Mesendoderm (in vitro differentiated cells): ENCODE results near the gene ME2.
"Not testable (repeated sequence)": the region's sequence is repeated elsewhere in the genome, so short reads cannot be mapped to it uniquely, and the experiment has no call there.

Source experiments
- DNase-seq: peaks from one replicate; pipeline ENCODE4 v3.0.0; 2013
- H2AK5ac ChIP-seq: 2 replicates; pipeline ENCODE4 v1.6.1; 2013; ENCODE audit warnings: low read length, inconsistent platforms
- H2BK120ac ChIP-seq: 2 replicates; pipeline ENCODE4 v1.6.1; 2013; ENCODE audit warnings: low read depth, mild to moderate bottlenecking, low read length, moderate library complexity, mixed read lengths
- H2BK15ac ChIP-seq: replicated peaks from 2 replicates; pipeline ENCODE4 v1.6.1; 2013; ENCODE audit warnings: low read depth, mild to moderate bottlenecking, moderate library complexity
- H2BK5ac ChIP-seq: 2 replicates; pipeline ENCODE4 v1.6.1; 2013; ENCODE audit warnings: low read length, inconsistent platforms
- H3K18ac ChIP-seq: 2 replicates; pipeline ENCODE4 v1.6.1; 2013; ENCODE audit warnings: mild to moderate bottlenecking, low read length, mixed read lengths
- H3K23ac ChIP-seq: one replicate; pipeline ENCODE4 v1.6.1; 2013; ENCODE audit warnings: low read length
- H3K27ac ChIP-seq: 2 replicates; pipeline ENCODE4 v1.5.1; 2013; ENCODE audit warnings: low read depth, mild to moderate bottlenecking, inconsistent platforms, low read length, moderate library complexity
- H3K27me3 ChIP-seq: 2 replicates; pipeline ENCODE4 v1.6.1; 2013; ENCODE audit warnings: low read length, control low read depth, mild to moderate bottlenecking, inconsistent platforms; ENCODE audit not compliant: insufficient read depth, poor library complexity
- H3K36me3 ChIP-seq: 2 replicates; pipeline ENCODE4 v1.6.1; 2013; ENCODE audit warnings: low read length, inconsistent platforms; ENCODE audit not compliant: control insufficient read depth, insufficient read depth
- H3K4ac ChIP-seq: one replicate; pipeline ENCODE4 v1.6.1; 2013; ENCODE audit warnings: low read depth, mild to moderate bottlenecking, low read length, moderate library complexity
- H3K4me1 ChIP-seq: 2 replicates; pipeline ENCODE4 v1.6.1; 2013; ENCODE audit warnings: low read depth, low read length, inconsistent platforms; ENCODE audit not compliant: control insufficient read depth
- H3K4me2 ChIP-seq: 2 replicates; pipeline ENCODE4 v1.6.1; 2013; ENCODE audit warnings: low read length
- H3K4me3 ChIP-seq: 2 replicates; pipeline ENCODE4 v1.5.1; 2013; ENCODE audit warnings: mild to moderate bottlenecking, low read length
- H3K56ac ChIP-seq: one replicate; pipeline ENCODE4 v1.6.1; 2013; ENCODE audit warnings: low read length
- H3K79me1 ChIP-seq: 2 replicates; pipeline ENCODE4 v1.6.1; 2013; ENCODE audit warnings: low read length, inconsistent platforms
- H3K79me2 ChIP-seq: 2 replicates; pipeline ENCODE4 v1.6.1; 2013; ENCODE audit warnings: mild to moderate bottlenecking, low read length; ENCODE audit not compliant: control insufficient read depth, insufficient read depth
- H3K9ac ChIP-seq: 2 replicates; pipeline ENCODE4 v1.6.1; 2013; ENCODE audit warnings: low read length, inconsistent platforms
- H4K5ac ChIP-seq: one replicate; pipeline ENCODE4 v1.6.1; 2013; ENCODE audit warnings: low read length
- H4K8ac ChIP-seq: one replicate; pipeline ENCODE4 v1.6.1; 2013; ENCODE audit warnings: low read depth, mild to moderate bottlenecking, control low read depth, low read length, moderate library complexity
- WGBS: extraction: QIAGEN DNeasy Blood & Tissue Kit; methylation state at CpG from one replicate; pipeline ENCODE4 v1.1.7; 2013; ENCODE audit warnings: low lambda C conversion rate, missing lambda C conversion rate; ENCODE audit not compliant: insufficient coverage; ENCODE audit errors: extremely low coverage; 5-methylcytosine and 5-hydroxymethylcytosine counted together

ME2 gene

GRCh38 chr18:50855976-50856757 lies 22.8 kb upstream of the ME2 start:
- Histone ChIP-seq H3K4me3 (no peak overlapping the region), H2BK15ac (no peak overlapping the region), H3K18ac (no peak overlapping the region), H3K27me3 (no peaks in the 10 kb centered on the region), H3K27ac (no peak overlapping the region), H3K4me1 (no peaks in the 10 kb centered on the region), H3K56ac (no peak overlapping the region), H4K5ac (no peak overlapping the region), H3K4ac (no peak overlapping the region), H3K4me2 (no peak overlapping the region), H3K79me2 (no peaks in the 10 kb centered on the region), H2BK120ac (no peak overlapping the region), H3K9ac (no peak overlapping the region), H4K8ac (no peak overlapping the region), H2AK5ac (no peak overlapping the region), H3K23ac (no peak overlapping the region), H3K79me1 (no peaks in the 10 kb centered on the region), H3K36me3 (no peaks in the 10 kb centered on the region), H2BK5ac (no peak overlapping the region)
- no CpG with 5 or more reads among the region's 13 CpGs for WGBS
- no peak for DNase-seq

GRCh38 chr18:50857166-50857565 lies 21.8 kb upstream of the ME2 start:
- not testable (repeated sequence) for H3K9ac ChIP-seq, H3K56ac ChIP-seq, H4K5ac ChIP-seq, H2BK120ac ChIP-seq, H3K36me3 ChIP-seq, H3K4me1 ChIP-seq, H3K27ac ChIP-seq, H3K4me2 ChIP-seq, H3K79me1 ChIP-seq, DNase-seq, H3K18ac ChIP-seq, H4K8ac ChIP-seq, H3K4ac ChIP-seq, H3K79me2 ChIP-seq, H2AK5ac ChIP-seq, H2BK5ac ChIP-seq, H2BK15ac ChIP-seq, H3K23ac ChIP-seq, H3K27me3 ChIP-seq, H3K4me3 ChIP-seq
- no CpG with 5 or more reads among the region's 5 CpGs for WGBS

- H3K18ac ChIP-seq, result no peak overlapping the region
- WGBS, result no CpG with 5 or more reads among the region's 3 CpGs
These were observed 21.2 kb upstream of the ME2 start for GRCh38 chr18:50857694-50858093.

GRCh38 chr18:50859793-50860555 lies 18.9 kb upstream of the ME2 start:
- H2BK5ac ChIP-seq, result no peak overlapping the region
- H3K4ac ChIP-seq, result no peak overlapping the region
- H3K18ac ChIP-seq, result no peak overlapping the region
- H2BK15ac ChIP-seq, result no peak overlapping the region
- no peaks in the 10 kb centered on the region for H3K79me1 ChIP-seq
- no peak overlapping the region for H3K56ac ChIP-seq
- no peak overlapping the region for H3K9ac ChIP-seq
- H2BK120ac ChIP-seq, result no peak overlapping the region
- H3K4me2 ChIP-seq, result no peak overlapping the region
- no peak overlapping the region for H3K23ac ChIP-seq
- no peak for DNase-seq
- H4K8ac ChIP-seq, result no peak overlapping the region
- H4K5ac ChIP-seq, result no peak overlapping the region
- no peak overlapping the region for H2AK5ac ChIP-seq
- no peaks in the 10 kb centered on the region for H3K79me2 ChIP-seq
- no peak overlapping the region for H3K4me3 ChIP-seq
- no peak overlapping the region for H3K27ac ChIP-seq
- no peaks in the 10 kb centered on the region for H3K36me3 ChIP-seq
- no peaks in the 10 kb centered on the region for H3K27me3 ChIP-seq
- no peaks in the 10 kb centered on the region for H3K4me1 ChIP-seq

More at GRCh38 chr18:50857694-50858093, 21.2 kb upstream of the ME2 start:
- Histone ChIP-seq H3K4ac (no peak overlapping the region), H3K79me1 (no peaks in the 10 kb centered on the region), H3K27me3 (no peaks in the 10 kb centered on the region), H2AK5ac (no peak overlapping the region), H3K4me2 (no peak overlapping the region), H3K9ac (no peak overlapping the region), H3K79me2 (no peaks in the 10 kb centered on the region), H3K4me1 (no peaks in the 10 kb centered on the region), H3K56ac (no peak overlapping the region), H2BK5ac (no peak overlapping the region), H3K23ac (no peak overlapping the region), H4K5ac (no peak overlapping the region), H4K8ac (no peak overlapping the region), H2BK120ac (no peak overlapping the region), H2BK15ac (no peak overlapping the region), H3K4me3 (no peak overlapping the region), H3K27ac (no peak overlapping the region), H3K36me3 (no peaks in the 10 kb centered on the region)
- DNase-seq, result peak; percentile 22

- H2BK5ac ChIP-seq, result no peak overlapping the region
- no peaks in the 10 kb centered on the region for H3K79me2 ChIP-seq
- H3K23ac ChIP-seq, result no peak overlapping the region
- DNase-seq, result no peak
- no peaks in the 10 kb centered on the region for H3K27me3 ChIP-seq
- no peak overlapping the region for H3K18ac ChIP-seq
- no peak overlapping the region for H2BK120ac ChIP-seq
- no peak overlapping the region for H3K27ac ChIP-seq
- no peak overlapping the region for H2BK15ac ChIP-seq
- H3K4ac ChIP-seq, result no peak overlapping the region
- no peak overlapping the region for H3K9ac ChIP-seq
- H3K79me1 ChIP-seq, result no peaks in the 10 kb centered on the region
- H3K36me3 ChIP-seq, result no peaks in the 10 kb centered on the region
- H4K5ac ChIP-seq, result no peak overlapping the region
- no peak overlapping the region for H3K56ac ChIP-seq
- H3K4me1 ChIP-seq, result no peaks in the 10 kb centered on the region
- H4K8ac ChIP-seq, result no peak overlapping the region
- no peak overlapping the region for H2AK5ac ChIP-seq
- no peak overlapping the region for H3K4me2 ChIP-seq
- no peak overlapping the region for H3K4me3 ChIP-seq
- WGBS, result no CpG with 5 or more reads among the region's 1 CpG
These were observed 17.3 kb upstream of the ME2 start for GRCh38 chr18:50861617-50862016.
